ENCODE measurements around the gene COX7A2L. TPM values are rescaled to one million over a fixed set of nuclear protein-coding genes. Genes with fewer than 3 reads are reported as not detected.

Gene COX7A2L
- polyA plus RNA-seq, 1 donor (not counting 4 experiments of a cell fraction or from before 2014, with no cell fraction given): 172 TPM

DNA sequence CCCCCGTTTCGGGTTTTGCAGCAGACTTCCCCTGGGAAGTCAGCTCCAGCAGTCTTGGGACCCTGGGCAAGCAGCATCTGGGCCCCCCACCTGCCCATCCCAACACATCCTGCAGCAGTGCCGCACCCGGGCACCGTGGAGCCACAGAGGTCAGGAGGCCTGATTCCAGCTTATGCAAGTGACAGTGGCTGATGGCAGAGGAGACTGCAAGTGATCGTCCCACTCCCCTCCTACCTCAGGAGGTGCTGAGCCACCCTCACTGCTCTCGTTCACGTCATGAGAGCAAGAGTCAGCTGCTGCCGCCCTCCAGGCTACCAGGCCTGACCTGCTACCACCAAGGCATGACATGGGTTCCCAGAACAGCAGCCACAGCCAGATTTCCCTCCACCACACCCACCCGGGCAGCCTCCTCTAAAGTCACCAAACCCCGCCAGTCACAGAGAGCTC lies 18.2 kb downstream of the COX7A2L start:
- no peaks in the 10 kb centered on the region for H4K20me1 ChIP-seq (ENCODE audit: control insufficient read depth, extremely low read depth, insufficient read depth, low read length)
- peak overlapping the region; percentile 67 for H3K27ac ChIP-seq (ENCODE audit: control insufficient read depth, insufficient read depth, low read length)
- H3K4me2 ChIP-seq (ENCODE audit: control insufficient read depth, extremely low read depth, insufficient read depth, low read depth, low read length): peak overlapping the region; percentile 53
- peak overlapping the region in 1 of 3 experiments; percentile 35 for H3K4me3 ChIP-seq (ENCODE audit: control insufficient read depth in 2 of 3, extremely low read depth in 1 of 3, insufficient read depth in 2 of 3, low read depth in 1 of 3, low read length in 3 of 3)
- DNase-seq (ENCODE audit: low read depth, low spot score) (no peak), FAIRE-seq (no peak)
- H3K9me3 ChIP-seq (ENCODE audit: control insufficient read depth, low read depth, low read length): no peaks in the 10 kb centered on the region
- no peaks in the 10 kb centered on the region for H3K27me3 ChIP-seq (ENCODE audit: control insufficient read depth, extremely low read depth, insufficient read depth, low read length)
- H3K4me1 ChIP-seq (ENCODE audit: control insufficient read depth, extremely low read depth, insufficient read depth, low read length): peaks cover 19% of the 10 kb centered on the region
- peaks cover 13 to 22% of the 10 kb centered on the region in 2 experiments for H3K36me3 ChIP-seq (ENCODE audit: control insufficient read depth in 2 of 2, extremely low read depth in 1 of 2, insufficient read depth in 2 of 2, low read length in 2 of 2)
- TF ChIP-seq EZH2 (IDR thresholded peaks at IDR 0.05; ENCODE audit: low read length): no peak
- dilution Hi-C loops (cut with MboI; ENCODE audit: extremely low pct_ligation_motif_present, low sequenced_read_pairs): no loop called here
- peaks cover 27% of the 10 kb centered on the region for H3K79me2 ChIP-seq (ENCODE audit: control insufficient read depth, insufficient read depth, low read length)
- no peak overlapping the region for H2AFZ ChIP-seq (ENCODE audit: control insufficient read depth, low read length)
- peak overlapping the region; percentile 53 for H3K9ac ChIP-seq (ENCODE audit: control insufficient read depth, extremely low read depth, insufficient read depth, low read length)
- no peaks in the 10 kb centered on the region for H3K9me1 ChIP-seq (ENCODE audit: control insufficient read depth, extremely low read depth, insufficient read depth, low read length)

DNA sequence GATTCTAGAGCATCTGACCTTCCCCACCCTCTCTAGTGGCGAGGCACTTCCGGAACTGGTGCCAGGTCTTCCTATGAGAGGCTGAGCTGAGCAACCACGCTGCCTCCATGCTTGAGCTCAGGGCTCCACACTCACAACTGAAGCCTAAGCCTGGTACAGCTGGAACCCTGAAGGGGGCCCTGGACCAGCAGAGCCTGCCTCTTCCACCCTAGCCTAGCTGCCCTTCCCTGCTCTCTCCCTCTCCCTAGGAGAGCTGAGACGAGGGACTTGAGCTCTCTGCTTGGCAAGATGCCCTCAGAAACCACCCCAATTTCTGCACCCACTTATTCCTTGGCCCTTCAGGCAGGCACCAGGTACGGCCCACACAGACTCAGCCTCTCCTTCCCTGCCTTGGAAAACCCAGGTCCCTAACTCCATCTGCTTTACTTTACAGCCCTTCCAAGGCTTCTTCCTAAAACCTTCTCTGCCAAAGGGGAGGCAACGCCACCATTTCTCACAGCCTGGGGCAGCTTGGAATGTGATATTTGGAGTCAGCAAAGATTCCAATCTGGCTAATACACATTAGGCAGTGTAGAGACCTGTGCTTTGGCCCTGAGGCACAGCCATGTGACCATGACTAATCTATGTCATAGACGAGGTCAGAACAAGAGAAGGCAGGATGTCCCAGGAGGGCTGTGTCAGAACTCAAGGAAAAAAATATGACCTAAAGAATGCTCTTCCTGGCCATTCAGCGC lies 18.8 kb downstream of the COX7A2L start:
- TF ChIP-seq, protein P1, sequence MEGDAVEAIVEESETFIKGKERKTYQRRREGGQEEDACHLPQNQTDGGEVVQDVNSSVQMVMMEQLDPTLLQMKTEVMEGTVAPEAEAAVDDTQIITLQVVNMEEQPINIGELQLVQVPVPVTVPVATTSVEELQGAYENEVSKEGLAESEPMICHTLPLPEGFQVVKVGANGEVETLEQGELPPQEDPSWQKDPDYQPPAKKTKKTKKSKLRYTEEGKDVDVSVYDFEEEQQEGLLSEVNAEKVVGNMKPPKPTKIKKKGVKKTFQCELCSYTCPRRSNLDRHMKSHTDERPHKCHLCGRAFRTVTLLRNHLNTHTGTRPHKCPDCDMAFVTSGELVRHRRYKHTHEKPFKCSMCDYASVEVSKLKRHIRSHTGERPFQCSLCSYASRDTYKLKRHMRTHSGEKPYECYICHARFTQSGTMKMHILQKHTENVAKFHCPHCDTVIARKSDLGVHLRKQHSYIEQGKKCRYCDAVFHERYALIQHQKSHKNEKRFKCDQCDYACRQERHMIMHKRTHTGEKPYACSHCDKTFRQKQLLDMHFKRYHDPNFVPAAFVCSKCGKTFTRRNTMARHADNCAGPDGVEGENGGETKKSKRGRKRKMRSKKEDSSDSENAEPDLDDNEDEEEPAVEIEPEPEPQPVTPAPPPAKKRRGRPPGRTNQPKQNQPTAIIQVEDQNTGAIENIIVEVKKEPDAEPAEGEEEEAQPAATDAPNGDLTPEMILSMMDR (optimal IDR thresholded peaks at IDR 0.05 in 1 of 3, IDR thresholded peaks at IDR 0.05 in 1 of 3, conservative IDR thresholded peaks at IDR 0.05 in 1 of 3; ENCODE audit: extremely low read depth in 1 of 3, insufficient read depth in 2 of 3, low read length in 3 of 3): no peak
- no peak for TF ChIP-seq EZH2 (IDR thresholded peaks at IDR 0.05; ENCODE audit: low read length)
- no peaks in the 10 kb centered on the region for H4K20me1 ChIP-seq (ENCODE audit: control insufficient read depth, extremely low read depth, insufficient read depth, low read length)
- H3K36me3 ChIP-seq (ENCODE audit: control insufficient read depth in 2 of 2, extremely low read depth in 1 of 2, insufficient read depth in 2 of 2, low read length in 2 of 2): peaks cover 15 to 23% of the 10 kb centered on the region in 2 experiments
- H3K9ac ChIP-seq (ENCODE audit: control insufficient read depth, extremely low read depth, insufficient read depth, low read length): peak overlapping the region; percentile 53
- H3K9me3 ChIP-seq (ENCODE audit: control insufficient read depth, low read depth, low read length): no peaks in the 10 kb centered on the region
- peak overlapping the region in 1 of 3 experiments; percentile 35 for H3K4me3 ChIP-seq (ENCODE audit: control insufficient read depth in 2 of 3, extremely low read depth in 1 of 3, insufficient read depth in 2 of 3, low read depth in 1 of 3, low read length in 3 of 3)
- H3K9me1 ChIP-seq (ENCODE audit: control insufficient read depth, extremely low read depth, insufficient read depth, low read length): no peaks in the 10 kb centered on the region
- H3K27me3 ChIP-seq (ENCODE audit: control insufficient read depth, extremely low read depth, insufficient read depth, low read length): no peaks in the 10 kb centered on the region
- peak overlapping the region; percentile 53 for H3K4me2 ChIP-seq (ENCODE audit: control insufficient read depth, extremely low read depth, insufficient read depth, low read depth, low read length)
- H3K27ac ChIP-seq (ENCODE audit: control insufficient read depth, insufficient read depth, low read length): peak overlapping the region; percentile 67
- FAIRE-seq: peak; percentile 81
- peaks cover 19% of the 10 kb centered on the region for H3K4me1 ChIP-seq (ENCODE audit: control insufficient read depth, extremely low read depth, insufficient read depth, low read length)
- DNase-seq (ENCODE audit: low read depth, low spot score): peak; percentile 80
- peaks cover 23% of the 10 kb centered on the region for H3K79me2 ChIP-seq (ENCODE audit: control insufficient read depth, insufficient read depth, low read length)
- dilution Hi-C loops (cut with MboI; ENCODE audit: extremely low pct_ligation_motif_present, low sequenced_read_pairs): no loop called here
- peak overlapping the region; percentile 27 for H2AFZ ChIP-seq (ENCODE audit: control insufficient read depth, low read length)

All from keratinocyte (primary cell).